RWPE2 (cell line): ENCODE results near the gene EIF2AK2.

Experiments
- ATAC-seq: fragments of 200-7000 bp; cut with Tn5 transposase; 3 replicates; pipeline ENCODE4 v1.9.1; 2021; ENCODE audit warnings: low read depth
- DNase-seq: peaks from one replicate; pipeline ENCODE4 v3.0.0-alpha.2; 2020; ENCODE audit warnings: low spot score
- H3K27ac ChIP-seq: fragments of 450-650 bp; 2 replicates; pipeline ENCODE4 v1.5.1; 2017; ENCODE audit warnings: mild to moderate bottlenecking; ENCODE audit not compliant: poor library complexity, severe bottlenecking
- H3K27me3 ChIP-seq: fragments of 250-450 bp; sonication (Bioruptor Pico); 2 replicates; pipeline ENCODE4 v1.5.1; 2021; ENCODE audit warnings: mild to moderate bottlenecking, moderate library complexity; ENCODE audit not compliant: insufficient read depth, poor library complexity, severe bottlenecking
- H3K36me3 ChIP-seq: fragments of 250-450 bp; sonication (Bioruptor Pico); 2 replicates; pipeline ENCODE4 v1.5.1; 2020; ENCODE audit warnings: low read depth, mild to moderate bottlenecking, moderate library complexity
- H3K4me1 ChIP-seq: fragments of 250-450 bp; sonication (Bioruptor Pico); 2 replicates; pipeline ENCODE4 v1.5.1; 2021; ENCODE audit warnings: mild to moderate bottlenecking, moderate library complexity; ENCODE audit not compliant: insufficient read depth, poor library complexity, severe bottlenecking
- H3K4me3 ChIP-seq: fragments of 250-450 bp; sonication (Bioruptor Pico); 2 replicates; pipeline ENCODE4 v1.5.1; 2021; ENCODE audit warnings: mild to moderate bottlenecking, moderate library complexity; ENCODE audit not compliant: severe bottlenecking
- H3K9me3 ChIP-seq: fragments of 250-450 bp; sonication (Bioruptor Pico); 2 replicates; pipeline ENCODE4 v1.5.1; 2021; ENCODE audit warnings: mild to moderate bottlenecking, moderate library complexity; ENCODE audit not compliant: severe bottlenecking
- CTCF ChIP-seq: fragments of 450-650 bp; IDR thresholded peaks from one replicate; pipeline ENCODE4 v1.5.1; 2017; ENCODE audit warnings: mild to moderate bottlenecking, moderate library complexity; ENCODE audit not compliant: poor library complexity, severe bottlenecking

EIF2AK2 gene

DNA sequence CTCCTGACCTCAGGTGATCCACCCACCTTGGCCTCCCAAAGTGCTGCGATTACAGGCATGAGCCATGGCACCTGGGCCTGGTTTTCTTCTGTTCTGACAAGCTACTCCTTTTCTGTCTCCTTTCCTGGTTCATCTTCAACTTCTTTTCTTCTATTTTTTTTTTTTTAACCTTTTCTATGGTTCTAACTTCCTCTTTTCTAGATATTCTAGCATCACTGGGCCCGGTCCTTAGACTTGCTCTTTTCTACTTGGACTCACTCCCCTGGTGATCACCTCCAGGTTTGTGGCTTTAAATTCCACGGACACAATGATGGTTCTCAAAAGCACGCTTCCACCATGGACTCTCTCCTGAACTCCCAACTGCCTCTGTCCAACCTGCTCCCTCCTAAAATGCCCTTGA, 2.0 kb downstream of the EIF2AK2 start:
- no peaks in the 10 kb centered on the region for H3K9me3 ChIP-seq
- no peak overlapping the region for H3K4me3 ChIP-seq
- no peak overlapping the region for H3K27ac ChIP-seq
- no peaks in the 10 kb centered on the region for H3K27me3 ChIP-seq
- no peak for TF ChIP-seq CTCF
- DNase-seq, result no peak
- no peak for ATAC-seq
- H3K4me1 ChIP-seq, result peaks cover 15% of the 10 kb centered on the region
- peaks cover 15% of the 10 kb centered on the region for H3K36me3 ChIP-seq

GRCh38 chr2:37153224-37153623, 3.6 kb downstream of the EIF2AK2 start:
- DNase-seq (no peak), ATAC-seq (no peak)
- no peak for TF ChIP-seq CTCF
- H3K9me3 ChIP-seq, result no peaks in the 10 kb centered on the region
- H3K4me1 ChIP-seq, result peaks cover 15% of the 10 kb centered on the region
- no peak overlapping the region for H3K4me3 ChIP-seq
- no peak overlapping the region for H3K27ac ChIP-seq
- H3K27me3 ChIP-seq, result no peaks in the 10 kb centered on the region
- peaks cover 25% of the 10 kb centered on the region for H3K36me3 ChIP-seq

GRCh38 chr2:37149626-37150322, 7.0 kb downstream of the EIF2AK2 start:
- no peak for TF ChIP-seq CTCF
- Histone ChIP-seq H3K27me3 (no peaks in the 10 kb centered on the region), H3K4me1 (peaks cover 6% of the 10 kb centered on the region), H3K9me3 (no peaks in the 10 kb centered on the region), H3K36me3 (peaks cover 54% of the 10 kb centered on the region), H3K27ac (no peak overlapping the region), H3K4me3 (no peak overlapping the region)
- ATAC-seq, result no peak
- no peak for DNase-seq

DNA sequence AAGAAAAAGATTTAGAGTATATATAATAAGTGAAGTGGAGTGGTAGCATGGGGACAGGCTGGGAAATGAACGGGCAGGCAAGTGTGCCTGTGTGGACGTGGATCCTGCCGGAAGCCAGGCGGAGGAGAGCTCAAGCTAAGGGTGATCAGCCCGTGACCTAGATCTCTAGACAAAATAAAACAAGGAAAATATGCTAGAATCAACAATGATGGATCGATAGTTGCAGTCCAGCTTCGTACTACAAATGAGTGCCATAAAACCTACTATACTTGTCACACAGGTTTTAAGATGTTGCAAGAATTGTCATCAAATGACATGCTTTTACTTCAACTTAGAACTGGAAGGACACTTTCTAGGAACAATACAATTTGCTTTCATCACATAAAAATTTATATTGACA, 8.5 kb downstream of the EIF2AK2 start:
- no peak overlapping the region for H3K27ac ChIP-seq
- no peak for TF ChIP-seq CTCF
- H3K9me3 ChIP-seq, result no peaks in the 10 kb centered on the region
- DNase-seq (no peak), ATAC-seq (no peak)
- no peaks in the 10 kb centered on the region for H3K4me1 ChIP-seq
- H3K27me3 ChIP-seq, result no peaks in the 10 kb centered on the region
- H3K4me3 ChIP-seq, result no peak overlapping the region
- peaks cover 56% of the 10 kb centered on the region for H3K36me3 ChIP-seq

DNA sequence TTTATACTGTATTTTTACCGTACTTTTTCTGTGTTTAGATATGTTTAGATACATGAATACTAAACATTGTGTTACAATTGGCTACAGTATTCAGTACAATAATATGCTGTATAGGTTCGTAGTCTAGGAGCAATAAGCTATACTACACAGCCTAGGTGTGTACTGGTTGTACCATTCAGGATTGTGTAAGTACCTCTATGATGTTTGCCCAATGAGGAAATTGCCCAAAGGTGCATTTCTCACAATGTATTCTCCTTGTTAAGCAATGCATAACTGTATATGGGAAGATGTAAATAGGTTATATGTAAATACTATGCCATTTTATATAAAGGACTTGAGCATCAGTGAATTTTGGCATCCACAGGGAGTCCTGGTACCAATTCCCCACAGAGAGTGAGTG, 10.7 kb downstream of the EIF2AK2 start:
- DNase-seq, result no peak
- H3K4me3 ChIP-seq, result no peak overlapping the region
- no peak for TF ChIP-seq CTCF
- ATAC-seq, result no peak
- no peaks in the 10 kb centered on the region for H3K27me3 ChIP-seq
- peaks cover 72% of the 10 kb centered on the region for H3K36me3 ChIP-seq
- no peak overlapping the region for H3K27ac ChIP-seq
- no peaks in the 10 kb centered on the region for H3K4me1 ChIP-seq
- no peaks in the 10 kb centered on the region for H3K9me3 ChIP-seq
